Measurements from ENCODE around the gene RRAGB.
"Not testable (repeated sequence)": the region's sequence is repeated elsewhere in the genome, so short reads cannot be mapped to it uniquely, and the experiment has no call there.

RRAGB gene

DNA sequence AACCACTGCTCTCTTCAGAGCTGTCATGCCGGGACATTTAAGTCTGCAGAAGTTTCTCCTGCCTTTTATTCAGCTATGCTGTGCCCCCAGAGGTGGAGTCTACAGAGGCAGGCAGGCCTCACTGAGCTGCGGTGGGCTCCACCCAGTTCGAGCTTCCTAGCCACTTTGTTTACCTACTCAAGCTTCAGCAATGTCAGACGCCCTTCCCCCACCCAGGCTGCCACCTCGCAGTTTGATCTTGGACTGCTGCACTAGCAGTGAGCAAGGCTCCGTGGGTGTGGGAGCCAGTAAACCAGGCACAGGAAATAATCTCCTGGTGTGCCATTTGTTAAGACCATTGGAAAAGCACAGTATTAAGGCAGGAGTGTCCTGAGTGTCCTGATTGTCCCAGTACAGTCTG lies 56.9 kb downstream of the RRAGB start:
- not testable (repeated sequence) for DNase-seq

DNA sequence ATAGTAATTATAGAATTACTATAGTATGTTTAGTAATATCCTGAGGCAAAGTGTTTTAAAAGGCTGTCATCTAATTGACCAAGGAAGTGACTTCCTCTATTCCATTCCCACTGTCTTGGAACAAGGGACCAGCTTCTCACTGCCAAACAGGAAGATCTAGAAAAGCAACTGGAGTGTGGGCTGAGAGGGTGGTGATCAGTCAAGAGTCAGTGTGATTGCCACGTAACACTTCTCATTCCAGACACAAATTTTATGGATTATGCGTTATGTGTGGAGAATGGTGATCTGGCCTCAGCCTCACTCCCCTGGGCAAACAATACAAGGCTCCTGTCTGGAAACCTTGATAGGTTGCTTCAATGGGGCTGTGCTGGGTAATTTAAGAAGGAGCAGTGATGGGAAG lies 60.0 kb downstream of the RRAGB start:
- no peak for DNase-seq

DNA sequence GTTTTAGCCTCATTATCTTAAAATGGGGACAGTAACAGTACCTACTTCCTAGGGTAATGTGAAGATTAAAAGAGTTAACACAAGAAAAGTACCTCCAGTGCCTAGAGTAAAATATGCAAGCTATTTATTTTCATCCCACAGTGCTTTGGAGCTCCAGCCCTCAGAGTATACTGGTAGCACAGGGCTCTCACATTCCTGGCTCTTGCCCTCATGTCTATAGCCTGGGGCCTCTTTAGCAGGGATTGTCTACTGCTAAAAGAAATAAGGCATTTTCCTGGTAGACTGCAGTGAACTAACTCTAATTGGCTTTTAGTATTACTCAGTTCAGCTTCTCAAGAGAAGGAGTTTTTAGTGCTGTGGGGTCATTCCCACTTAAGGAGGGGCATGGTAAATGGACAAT lies 60.8 kb downstream of the RRAGB start:
- DNase-seq, result no peak

DNA sequence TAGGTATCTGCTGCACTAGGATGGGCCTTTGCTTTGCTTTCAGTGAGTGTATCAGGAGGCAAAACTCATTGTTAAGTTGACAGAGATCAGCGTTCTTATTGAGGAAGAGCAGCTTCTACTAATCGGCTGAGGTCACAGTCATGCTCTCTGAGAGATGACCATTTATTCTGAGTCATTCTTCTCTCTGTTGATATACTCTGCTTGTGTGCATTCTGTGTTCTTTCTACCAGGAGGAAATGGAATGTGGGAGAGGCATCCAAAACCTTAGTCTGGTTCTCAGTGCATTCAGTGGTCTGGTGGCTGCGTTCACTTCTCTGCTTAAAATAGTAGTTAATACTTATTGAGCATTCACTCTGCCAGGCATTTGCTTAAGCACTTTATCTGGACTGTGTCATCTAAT lies 66.2 kb downstream of the RRAGB start:
- no peak for DNase-seq

DNA sequence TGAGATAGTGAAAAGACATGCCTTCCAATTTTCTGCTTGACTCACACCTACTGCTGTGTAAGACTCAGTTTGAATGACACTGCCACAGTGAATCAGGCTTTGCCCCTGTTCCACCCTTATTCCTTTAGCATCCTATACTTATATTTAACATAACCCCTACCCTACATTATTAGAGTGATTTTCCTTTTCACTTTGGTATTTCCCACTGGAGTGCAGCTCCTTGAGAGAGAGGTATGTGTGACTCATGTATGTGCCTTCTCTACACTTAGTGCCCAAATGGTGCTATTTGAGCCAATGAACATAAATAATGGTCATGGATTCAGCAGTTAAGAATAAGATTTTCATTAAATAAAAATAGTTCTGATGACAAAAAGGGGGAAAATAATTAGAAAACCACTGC lies 69.5 kb downstream of the RRAGB start:
- DNase-seq, result no peak

DNA sequence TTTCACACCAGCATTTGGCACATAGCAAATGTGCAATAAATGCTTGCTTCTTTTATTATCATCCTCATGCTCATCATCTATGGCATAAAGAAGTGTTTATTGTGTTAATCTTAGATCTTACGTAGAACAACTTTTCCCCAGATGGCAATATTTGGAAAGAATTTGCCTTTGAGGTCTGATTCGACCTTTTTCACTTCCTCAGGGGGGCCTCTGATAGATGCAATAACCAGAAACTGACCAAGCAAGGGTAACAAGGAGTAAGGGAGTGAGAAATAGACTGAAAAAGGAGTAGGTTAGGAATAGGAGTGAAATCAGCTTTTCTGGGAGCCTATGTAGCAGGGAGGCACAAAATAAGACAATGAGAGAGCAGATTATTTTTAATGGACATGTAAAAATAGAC lies 70.2 kb downstream of the RRAGB start:
- no peak for DNase-seq

DNA sequence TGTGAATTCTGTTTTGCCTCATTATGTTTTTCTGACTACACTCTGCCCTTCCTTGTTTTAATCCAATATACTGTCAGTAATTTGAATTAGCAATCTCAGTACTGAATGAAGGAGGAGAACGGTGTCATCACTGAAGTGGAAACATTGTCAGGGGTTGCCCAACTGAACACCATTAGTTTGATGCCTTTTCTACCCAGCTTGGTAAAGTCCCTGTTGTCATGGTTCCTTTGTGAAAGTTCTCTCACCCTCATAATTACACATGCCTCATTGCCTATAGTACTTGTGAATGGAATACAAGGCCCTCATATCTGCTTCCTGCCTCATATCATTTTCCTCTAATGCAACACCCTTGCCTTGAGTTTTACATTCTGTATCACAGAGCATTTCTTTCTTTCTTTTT lies 76.9 kb downstream of the RRAGB start:
- no peak for DNase-seq

DNA sequence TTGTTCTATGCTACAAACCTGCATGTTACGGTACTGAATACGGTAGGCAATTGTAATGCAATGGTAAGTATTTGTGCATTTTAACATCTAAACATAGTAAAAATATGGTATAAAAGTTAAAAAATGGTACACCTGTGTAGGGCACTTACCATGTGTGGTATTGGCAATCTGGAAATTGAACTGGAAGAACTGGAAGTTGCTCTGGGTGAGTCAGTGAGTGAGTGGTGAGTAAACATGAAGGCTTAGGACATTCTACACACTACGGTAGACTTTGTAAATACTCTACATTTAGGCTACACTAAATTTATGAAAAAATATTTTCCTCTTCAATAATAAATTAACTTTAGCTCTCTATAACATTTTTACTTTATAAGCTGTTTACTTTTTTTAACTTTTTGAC lies 78.9 kb downstream of the RRAGB start:
- DNase-seq, result no peak

DNA sequence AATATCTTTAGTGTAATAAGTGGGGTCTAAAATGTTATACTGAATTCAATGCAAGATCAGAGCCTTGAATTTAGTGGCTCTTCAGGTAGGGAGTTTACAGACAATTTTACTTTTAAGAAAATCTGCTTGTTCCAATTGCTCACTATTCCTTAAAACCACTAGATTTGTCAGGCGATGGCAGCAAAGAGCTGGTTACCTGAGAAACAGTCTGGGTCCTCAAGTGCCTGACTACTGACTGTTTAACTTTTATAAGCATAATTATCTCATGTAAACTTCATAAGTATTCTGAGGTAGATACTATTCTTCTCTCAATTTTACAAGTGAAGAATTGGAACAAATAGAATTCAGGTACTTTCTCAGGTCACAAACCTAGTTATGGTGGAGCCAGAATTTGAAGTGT lies 84.3 kb downstream of the RRAGB start:
- DNase-seq, result no peak
